SK-N-SH (cell line): ENCODE results near the gene MAPK10. TPM values are rescaled to one million over a fixed set of nuclear protein-coding genes. Genes with fewer than 3 reads are reported as not detected.

Experiments used
- CTCF ChIA-PET: fragments of 300-600, 350-600 bp; formaldehyde crosslinking; extraction: SDS; loops from one replicate; lab custom pipeline; 2021; lab: Yijun Ruan, JAX
- POLR2A ChIA-PET: fragments of 350-600 bp; sonication (Branson Sonifier 250); formaldehyde crosslinking; extraction: SDS; loops from one replicate; lab custom pipeline; 2020; ENCODE audit warnings: antibody characterized with exemption, inconsistent platforms; lab: Yijun Ruan, JAX
- DNase-seq: peaks from one replicate; pipeline ENCODE4 v3.0.0; 2012
- H2AFZ ChIP-seq: fragments of 200-600 bp; sonication (generic); 2 replicates; pipeline ENCODE4 v1.8.1; 2016; ENCODE audit warnings: antibody characterized with exemption, mild to moderate bottlenecking, low read depth
- H3F3A ChIP-seq: fragments of 200-600 bp; sonication (generic); replicated peaks from 2 replicates; pipeline ENCODE3; 2016; ENCODE audit warnings: antibody characterized with exemption, mild to moderate bottlenecking; ENCODE audit not compliant: insufficient read depth
- H3K27ac ChIP-seq, 2 experiments: fragments of 200-500 bp in 1 of 2; fragments of 200-600 bp in 1 of 2; sonication (Bioruptor generic) in 1 of 2; sonication (generic), shearing (Covaris generic) in 1 of 2; 2 replicates each; pipeline versions ENCODE4 v1.5.1 to v1.6.1; 2014 to 2016; ENCODE audit warnings: low read depth in 2 of 2, inconsistent platforms in 1 of 2, low read length in 1 of 2, mild to moderate bottlenecking in 1 of 2, mixed read lengths in 1 of 2
- H3K27me3 ChIP-seq: fragments of 200-600 bp; sonication (generic), shearing (Covaris generic); 2 replicates; pipeline ENCODE4 v1.6.1; 2016; ENCODE audit warnings: mixed run types; ENCODE audit not compliant: insufficient read depth
- H3K36me3 ChIP-seq, 2 experiments: fragments of 200-500 bp in 1 of 2; fragments of 200-600 bp in 1 of 2; sonication (Bioruptor generic) in 1 of 2; sonication (generic) in 1 of 2; replicated peaks in 1 of 2; 2 replicates each; pipeline versions ENCODE3 to v1.5.1; 2014 to 2016; ENCODE audit warnings: low read length in 1 of 2, mild to moderate bottlenecking in 1 of 2; ENCODE audit not compliant: insufficient read depth in 2 of 2, control insufficient read depth in 1 of 2
- H3K4me1 ChIP-seq, 2 experiments: fragments of 200-500 bp in 1 of 2; fragments of 200-600 bp in 1 of 2; sonication (Bioruptor generic) in 1 of 2; sonication (generic), shearing (Covaris generic) in 1 of 2; 2 replicates each; pipeline versions ENCODE4 v1.5.1 to v1.6.1; 2014 to 2016; ENCODE audit warnings: low read depth in 1 of 2, low read length in 1 of 2, mixed run types in 1 of 2; ENCODE audit not compliant: insufficient read depth in 2 of 2, control insufficient read depth in 1 of 2
- H3K4me2 ChIP-seq: fragments of 200-600 bp; sonication (generic), shearing (Covaris generic); 2 replicates; pipeline ENCODE4 v1.6.1; 2017; ENCODE audit warnings: mixed run types
- H3K4me3 ChIP-seq, 2 experiments: fragments of 200-500 bp in 1 of 2; fragments of 200-600 bp in 1 of 2; sonication (Bioruptor generic) in 1 of 2; sonication (generic), shearing (Covaris generic) in 1 of 2; 2 replicates each; pipeline versions ENCODE4 v1.5.1 to v1.8.1; 2014 to 2016; ENCODE audit warnings: low read depth in 2 of 2, inconsistent platforms in 1 of 2, low read length in 1 of 2, mild to moderate bottlenecking in 1 of 2, mixed read lengths in 1 of 2, moderate library complexity in 1 of 2
- H3K79me2 ChIP-seq: fragments of 200-600 bp; sonication (generic); 2 replicates; pipeline ENCODE4 v1.8.1; 2017; ENCODE audit warnings: mild to moderate bottlenecking; ENCODE audit not compliant: insufficient read depth
- H3K9ac ChIP-seq: fragments of 200-600 bp; sonication (generic); 2 replicates; pipeline ENCODE4 v1.6.1; 2017; ENCODE audit warnings: mixed run types
- H3K9me2 ChIP-seq: fragments of 200-600 bp; sonication (generic); 2 replicates; pipeline ENCODE4 v1.6.1; 2017; ENCODE audit warnings: mixed run types
- H3K9me3 ChIP-seq: fragments of 200-600 bp; sonication (generic); 2 replicates; pipeline ENCODE4 v1.6.1; 2017; ENCODE audit warnings: mixed run types, mild to moderate bottlenecking, moderate library complexity
- H4K20me1 ChIP-seq: fragments of 200-600 bp; sonication (generic); 2 replicates; pipeline ENCODE4 v1.6.1; 2017; ENCODE audit warnings: mild to moderate bottlenecking, mixed run types; ENCODE audit not compliant: insufficient read depth
- FOXJ3 ChIP-seq: sonication (generic); formaldehyde crosslinking; IDR thresholded peaks from 2 replicates; pipeline ENCODE4 v1.5.1; 2020; ENCODE audit warnings: mild to moderate bottlenecking, missing genetic modification reagents
- FOXM1 ChIP-seq: IDR thresholded peaks from 2 replicates; pipeline ENCODE4 v1.4.0; 2012; ENCODE audit warnings: low read depth, mild to moderate bottlenecking
- GATA2 ChIP-seq: sonication (generic); formaldehyde crosslinking; IDR thresholded peaks from 2 replicates; pipeline ENCODE4 v1.5.0; 2020; ENCODE audit warnings: mild to moderate bottlenecking, missing genetic modification reagents
- POLR2AphosphoS5 ChIP-seq: IDR thresholded peaks from 2 replicates; pipeline ENCODE4 v1.6.1; 2012; ENCODE audit warnings: low read depth, low read length
- RAD21 ChIP-seq: IDR thresholded peaks from 2 replicates; pipeline ENCODE4 v1.6.1; 2012; ENCODE audit warnings: mild to moderate bottlenecking, low read length
- RFX5 ChIP-seq: IDR thresholded peaks from 2 replicates; pipeline ENCODE4 v1.6.1; 2012; ENCODE audit warnings: mild to moderate bottlenecking, improper control_type of control experiment, low read length
- WGBS: methylation state at CpG from one replicate; pipeline ENCODE4 v1.1.6; 2017; ENCODE audit warnings: low lambda C conversion rate; 5-methylcytosine and 5-hydroxymethylcytosine counted together
- polyA plus RNA-seq, 3 experiments: library from polyadenylated mRNA; depleted of rRNA; stranded (reverse); fragments of >200 nt; gene quantifications; 2 replicates each; pipeline ENCODE4 v1.2.3, GENCODE V29; 2012
- TF ChIP-seq, protein P1 (sequence below): IDR thresholded peaks from 2 replicates; pipeline ENCODE4 v1.4.0; 2012; ENCODE audit warnings: low read depth, borderline replicate concordance
- TF ChIP-seq, protein P2 (sequence below): IDR thresholded peaks from 2 replicates; pipeline ENCODE4; 2012
- TF ChIP-seq, protein P3 (sequence below): IDR thresholded peaks from 2 replicates; pipeline ENCODE4 v1.4.0; 2012; ENCODE audit warnings: low read depth

MAPK10 gene
- polyA plus RNA-seq, 1 of the 3 experiments (the other 2 are of a cell fraction): 8.1 TPM

DNA sequence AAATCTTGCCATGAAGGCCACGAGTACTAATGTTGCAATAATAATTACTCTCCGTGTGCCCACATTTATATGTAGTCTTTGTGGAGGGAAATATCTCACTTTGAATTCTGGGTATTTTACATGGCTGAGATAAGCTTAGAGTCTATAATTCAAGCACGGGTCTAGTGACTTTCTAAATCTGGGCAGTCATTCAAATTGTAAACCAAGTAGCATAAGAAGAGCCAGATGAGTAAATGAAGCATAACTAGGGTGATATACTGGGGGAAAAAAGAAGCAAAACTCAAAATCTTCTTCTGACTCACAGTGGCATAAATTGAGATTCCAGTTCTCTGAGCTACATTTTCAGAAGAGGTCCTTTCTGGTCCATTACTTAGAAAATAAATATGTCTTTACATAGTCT is 53.0 kb downstream of the MAPK10 start (continued):
- TF ChIP-seq, protein P1, sequence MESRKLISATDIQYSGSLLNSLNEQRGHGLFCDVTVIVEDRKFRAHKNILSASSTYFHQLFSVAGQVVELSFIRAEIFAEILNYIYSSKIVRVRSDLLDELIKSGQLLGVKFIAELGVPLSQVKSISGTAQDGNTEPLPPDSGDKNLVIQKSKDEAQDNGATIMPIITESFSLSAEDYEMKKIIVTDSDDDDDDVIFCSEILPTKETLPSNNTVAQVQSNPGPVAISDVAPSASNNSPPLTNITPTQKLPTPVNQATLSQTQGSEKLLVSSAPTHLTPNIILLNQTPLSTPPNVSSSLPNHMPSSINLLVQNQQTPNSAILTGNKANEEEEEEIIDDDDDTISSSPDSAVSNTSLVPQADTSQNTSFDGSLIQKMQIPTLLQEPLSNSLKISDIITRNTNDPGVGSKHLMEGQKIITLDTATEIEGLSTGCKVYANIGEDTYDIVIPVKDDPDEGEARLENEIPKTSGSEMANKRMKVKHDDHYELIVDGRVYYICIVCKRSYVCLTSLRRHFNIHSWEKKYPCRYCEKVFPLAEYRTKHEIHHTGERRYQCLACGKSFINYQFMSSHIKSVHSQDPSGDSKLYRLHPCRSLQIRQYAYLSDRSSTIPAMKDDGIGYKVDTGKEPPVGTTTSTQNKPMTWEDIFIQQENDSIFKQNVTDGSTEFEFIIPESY: no peak
- no peak for TF ChIP-seq FOXJ3 (CRISPR knock-in tag)
- TF ChIP-seq RAD21: no peak
- no peak for TF ChIP-seq POLR2AphosphoS5
- no peak for TF ChIP-seq GATA2
- TF ChIP-seq, protein P2, sequence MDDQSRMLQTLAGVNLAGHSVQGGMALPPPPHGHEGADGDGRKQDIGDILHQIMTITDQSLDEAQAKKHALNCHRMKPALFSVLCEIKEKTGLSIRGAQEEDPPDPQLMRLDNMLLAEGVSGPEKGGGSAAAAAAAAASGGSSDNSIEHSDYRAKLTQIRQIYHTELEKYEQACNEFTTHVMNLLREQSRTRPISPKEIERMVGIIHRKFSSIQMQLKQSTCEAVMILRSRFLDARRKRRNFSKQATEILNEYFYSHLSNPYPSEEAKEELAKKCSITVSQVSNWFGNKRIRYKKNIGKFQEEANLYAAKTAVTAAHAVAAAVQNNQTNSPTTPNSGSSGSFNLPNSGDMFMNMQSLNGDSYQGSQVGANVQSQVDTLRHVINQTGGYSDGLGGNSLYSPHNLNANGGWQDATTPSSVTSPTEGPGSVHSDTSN: 0 out of 2 replicates have a peak, but pooled peaks have one; percentile 19
- TF ChIP-seq FOXM1: no peak
- TF ChIP-seq, all 33 proteins: peak for 4

DNA sequence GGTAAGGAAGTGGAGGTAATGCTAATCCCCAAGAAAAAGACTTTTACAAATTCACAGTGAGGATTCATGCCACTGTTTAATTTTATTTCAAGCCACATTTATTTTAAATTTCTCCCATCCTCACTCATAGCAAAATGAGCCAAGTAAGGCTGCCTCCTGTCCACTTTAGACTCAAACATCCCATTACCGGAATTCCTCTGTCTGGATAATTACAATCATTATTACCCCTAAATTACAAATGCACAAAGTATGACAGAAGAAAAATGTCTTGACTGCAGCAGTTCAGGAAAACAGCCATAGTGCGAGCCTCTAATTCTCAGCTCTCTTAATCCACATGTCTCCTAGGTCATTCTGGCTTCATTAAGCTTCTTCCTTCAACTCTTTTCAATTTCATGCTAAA is 57.0 kb downstream of the MAPK10 start:
- Histone ChIP-seq H3K79me2 (no peaks in the 10 kb centered on the region), H3K9me3 (no peaks in the 10 kb centered on the region), H3K36me3 (no peaks in the 10 kb centered on the region), H3K27ac (peak overlapping the region in 1 of 2 experiments; percentile 71; a peak in 2 of 4 replicates), H3K4me3 (no peak overlapping the region), H3K9me2 (no peaks in the 10 kb centered on the region), H3F3A (peaks cover 14% of the 10 kb centered on the region), H2AFZ (no peak overlapping the region), H3K4me1 (peaks cover 3 to 6% of the 10 kb centered on the region in 2 experiments; a peak in 3 of 4 replicates), H3K9ac (no peak overlapping the region), H3K4me2 (no peak overlapping the region), H4K20me1 (no peaks in the 10 kb centered on the region), H3K27me3 (no peaks in the 10 kb centered on the region)
- WGBS: 95% methylated on average over 2 of the region's 2 CpGs
- no peak for TF ChIP-seq GATA2
- DNase-seq: no peak
- ChIA-PET CTCF (no interaction called here), POLR2A (no interaction called here)

DNA sequence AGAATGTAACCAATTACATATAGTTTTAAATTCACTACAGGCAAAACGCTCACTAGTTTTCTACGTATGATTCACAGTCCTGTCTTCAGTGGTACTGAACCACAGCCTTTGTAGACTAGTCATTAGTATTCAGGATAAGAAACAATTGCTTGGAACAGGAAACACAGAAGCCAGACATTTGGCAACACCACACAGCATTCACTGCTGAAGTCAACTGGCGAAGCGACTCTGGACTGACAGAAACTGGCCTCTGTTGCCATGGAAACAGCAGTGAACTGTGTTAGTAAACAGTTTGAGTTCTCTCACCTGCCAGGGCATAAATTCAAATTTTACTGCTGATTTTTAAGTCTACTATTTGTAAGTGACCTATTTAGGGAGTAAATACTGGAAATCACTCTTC is 57.6 kb downstream of the MAPK10 start:
- no peak overlapping the region for H3K4me2 ChIP-seq
- no peaks in the 10 kb centered on the region for H3K79me2 ChIP-seq
- H3K9me2 ChIP-seq: no peaks in the 10 kb centered on the region
- ChIA-PET CTCF (no interaction called here), POLR2A (no interaction called here)
- whole genome bisulfite sequencing: 65% methylated on average over 4 of the region's 4 CpGs
- peak; percentile 36 for DNase-seq
- no peak overlapping the region for H3K9ac ChIP-seq
- no peak overlapping the region for H3K4me3 ChIP-seq
- no peak overlapping the region for H2AFZ ChIP-seq
- no peaks in the 10 kb centered on the region for H4K20me1 ChIP-seq
- TF ChIP-seq, protein P3, sequence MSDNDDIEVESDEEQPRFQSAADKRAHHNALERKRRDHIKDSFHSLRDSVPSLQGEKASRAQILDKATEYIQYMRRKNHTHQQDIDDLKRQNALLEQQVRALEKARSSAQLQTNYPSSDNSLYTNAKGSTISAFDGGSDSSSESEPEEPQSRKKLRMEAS: no peak
- TF ChIP-seq RFX5: peak; percentile 58
- no peaks in the 10 kb centered on the region for H3K27me3 ChIP-seq
- peaks cover 3 to 6% of the 10 kb centered on the region in 2 experiments; a peak in 3 of 4 replicates for H3K4me1 ChIP-seq
- H3K9me3 ChIP-seq: no peaks in the 10 kb centered on the region
- no peaks in the 10 kb centered on the region for H3K36me3 ChIP-seq
- H3F3A ChIP-seq: peaks cover 14% of the 10 kb centered on the region
- H3K27ac ChIP-seq: peak overlapping the region in 1 of 2 experiments; percentile 71; a peak in 2 of 4 replicates
